ENCODE measurements around the gene RIIAD1.
"Not testable (repeated sequence)": the region's sequence is repeated elsewhere in the genome, so short reads cannot be mapped to it uniquely, and the experiment has no call there.

Gene RIIAD1

GRCh38 chr1:151711044-151711800 is 10.1 kb upstream of the RIIAD1 start:
- no peak for DNase-seq (ENCODE audit: low read depth)

- no peak for DNase-seq (ENCODE audit: low read depth)
Measured at GRCh38 chr1:151711951-151712350, 9.4 kb upstream of the RIIAD1 start.

GRCh38 chr1:151713044-151713443 is 8.3 kb upstream of the RIIAD1 start:
- no peak for DNase-seq (ENCODE audit: low read depth)

GRCh38 chr1:151713874-151714273 is 7.4 kb upstream of the RIIAD1 start:
- no peak for DNase-seq (ENCODE audit: low read depth)

GRCh38 chr1:151714820-151715725 is 6.2 kb upstream of the RIIAD1 start:
- DNase-seq (ENCODE audit: low read depth) = no peak

- no peak for DNase-seq (ENCODE audit: low read depth)
Measured at GRCh38 chr1:151715726-151716404, 5.5 kb upstream of the RIIAD1 start.

GRCh38 chr1:151716405-151716762 is 4.9 kb upstream of the RIIAD1 start:
- DNase-seq (ENCODE audit: low read depth) = no peak

- DNase-seq (ENCODE audit: low read depth) = no peak
Measured at GRCh38 chr1:151716771-151717631, 4.3 kb upstream of the RIIAD1 start, which contains the start of gene CELF3. Gene CELF3, minus strand, starts transcription at chr1:151716803. Its CDS starts 783 bp downstream, at chr1:151716020.

- DNase-seq (ENCODE audit: low read depth) = no peak
Measured at GRCh38 chr1:151718011-151718431, 3.3 kb upstream of the RIIAD1 start.

GRCh38 chr1:151718666-151719065 is 2.7 kb upstream of the RIIAD1 start:
- no peak for DNase-seq (ENCODE audit: low read depth)

GRCh38 chr1:151720125-151720524 is 1.2 kb upstream of the RIIAD1 start:
- DNase-seq (ENCODE audit: low read depth) = no peak

- no peak for DNase-seq (ENCODE audit: low read depth)
Measured at GRCh38 chr1:151720554-151720953, 768 bp upstream of the RIIAD1 start.

- DNase-seq (ENCODE audit: low read depth) = no peak
Measured at GRCh38 chr1:151721788-151722510, 627 bp downstream of the RIIAD1 start.

GRCh38 chr1:151723726-151724370 is 2.5 kb downstream of the RIIAD1 start:
- DNase-seq (ENCODE audit: low read depth) = no peak

GRCh38 chr1:151728151-151729054 is 7.1 kb downstream of the RIIAD1 start:
- no peak for DNase-seq (ENCODE audit: low read depth)

- no peak for DNase-seq (ENCODE audit: low read depth)
Measured at GRCh38 chr1:151729157-151729965, 8.0 kb downstream of the RIIAD1 start.

GRCh38 chr1:151729966-151730291 is 8.6 kb downstream of the RIIAD1 start:
- no peak for DNase-seq (ENCODE audit: low read depth)

GRCh38 chr1:151733126-151733525 is 11.8 kb downstream of the RIIAD1 start:
- DNase-seq (ENCODE audit: low read depth) = no peak

GRCh38 chr1:151733995-151734394 is 12.7 kb downstream of the RIIAD1 start:
- not testable (repeated sequence) for DNase-seq (ENCODE audit: low read depth)
